T follicular helper cell (primary cell): ENCODE measurements around the gene ANKRD11.
A peak's percentile ranks its signal among the peaks of the same experiment; 100 is the strongest.
"Not testable (repeated sequence)": the region's sequence is repeated elsewhere in the genome, so short reads cannot be mapped to it uniquely, and the experiment has no call there.

Experiments used
- DNase-seq: peaks from one replicate; pipeline ENCODE4 v3.0.0-alpha.2; 2020; ENCODE audit warnings: low read depth

The ANKRD11 gene

DNA sequence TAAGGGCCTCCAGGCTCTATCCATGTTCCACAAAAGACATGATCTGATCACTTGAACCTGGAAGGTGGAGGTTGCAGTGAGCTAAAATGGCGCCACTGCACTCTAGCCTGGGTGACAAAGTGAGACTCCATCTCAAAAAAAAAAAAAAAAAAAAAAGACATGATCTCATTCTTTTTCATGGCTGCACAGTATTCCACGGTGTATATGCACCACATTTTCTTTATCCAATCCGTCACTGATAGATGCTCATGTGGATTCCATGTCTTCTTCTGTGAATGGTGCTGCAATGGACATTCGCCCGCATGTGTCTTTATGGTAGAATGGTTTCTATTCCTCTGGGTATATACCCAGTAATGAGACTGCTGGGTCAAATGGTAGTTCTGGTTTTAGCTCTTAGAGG lies 124.4 kb downstream of the ANKRD11 start:
- DNase-seq = no peak

DNA sequence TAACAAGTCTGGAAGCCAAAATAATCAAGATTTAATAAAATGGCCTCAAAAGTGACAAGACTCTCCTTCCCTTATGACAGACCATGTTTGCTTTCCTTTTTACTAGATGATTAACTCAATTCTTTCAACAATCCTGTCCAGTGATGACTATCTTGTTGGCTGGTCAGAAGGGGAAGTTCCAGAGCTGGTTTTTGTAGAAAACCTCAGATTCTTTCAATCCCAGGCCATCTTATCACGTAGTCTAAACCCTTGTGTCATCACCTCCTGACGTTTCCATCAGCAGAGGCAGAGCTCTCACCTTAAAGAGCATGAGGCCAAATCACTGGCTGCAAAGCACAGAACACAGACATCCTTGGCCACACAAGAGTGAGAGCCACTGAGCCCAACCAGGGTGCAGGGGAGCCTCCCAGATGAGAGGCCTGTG lies 125.3 kb downstream of the ANKRD11 start:
- DNase-seq = no peak

DNA sequence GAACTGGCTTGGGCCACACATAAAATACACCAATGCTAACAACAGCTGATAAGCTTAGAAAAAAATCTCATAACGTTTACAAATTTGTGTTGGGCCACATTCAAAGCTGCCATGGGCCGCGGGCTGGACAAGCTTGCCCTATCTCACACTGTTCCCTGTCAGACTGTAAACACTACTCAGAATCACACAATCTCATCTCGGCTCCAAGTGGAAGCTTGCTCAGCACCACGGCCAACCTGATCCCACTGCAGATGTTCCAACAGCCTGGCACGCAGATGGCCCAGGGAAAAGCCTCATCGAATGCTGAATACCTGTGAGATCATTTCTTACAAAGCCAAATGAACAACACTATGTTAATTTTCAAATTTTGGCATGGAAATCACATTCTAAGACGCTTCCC lies 125.8 kb downstream of the ANKRD11 start:
- no peak for DNase-seq

DNA sequence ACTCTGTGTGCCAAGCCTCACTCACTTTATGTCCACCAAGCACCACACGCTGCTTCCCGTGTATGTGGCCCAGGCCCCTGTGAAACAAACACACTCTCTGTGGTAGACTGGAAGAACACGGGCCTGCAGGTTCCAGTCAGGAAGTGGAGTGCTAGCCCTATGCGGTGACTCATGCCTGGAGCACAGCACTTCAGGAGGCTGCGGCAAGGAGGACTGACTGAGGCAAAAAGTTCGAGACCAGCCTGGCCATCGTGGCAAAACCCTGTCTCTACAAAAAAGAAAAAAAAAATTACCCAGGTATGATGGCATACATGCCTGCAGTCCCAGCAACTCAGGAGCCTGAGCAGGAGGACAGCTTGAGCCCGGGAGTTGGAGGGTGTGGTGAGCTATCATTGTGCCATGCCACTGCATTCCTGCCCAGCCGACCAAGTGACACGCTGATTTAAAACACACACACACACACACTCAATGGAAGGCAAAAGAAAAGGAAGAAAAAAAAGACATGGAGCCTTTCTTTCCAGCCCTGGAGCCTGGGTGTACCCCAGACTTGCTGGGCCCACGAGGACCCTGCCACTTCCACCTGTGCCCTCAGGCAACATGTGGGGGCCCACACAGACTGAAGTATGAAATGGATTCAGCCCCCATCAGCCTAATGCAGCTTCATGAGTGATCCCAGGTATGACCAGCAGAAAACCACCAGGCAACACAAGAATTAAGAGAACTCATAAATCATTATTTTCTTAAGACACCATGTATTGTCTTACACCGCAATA lies 126.6 kb downstream of the ANKRD11 start:
- DNase-seq = peak; percentile 27

DNA sequence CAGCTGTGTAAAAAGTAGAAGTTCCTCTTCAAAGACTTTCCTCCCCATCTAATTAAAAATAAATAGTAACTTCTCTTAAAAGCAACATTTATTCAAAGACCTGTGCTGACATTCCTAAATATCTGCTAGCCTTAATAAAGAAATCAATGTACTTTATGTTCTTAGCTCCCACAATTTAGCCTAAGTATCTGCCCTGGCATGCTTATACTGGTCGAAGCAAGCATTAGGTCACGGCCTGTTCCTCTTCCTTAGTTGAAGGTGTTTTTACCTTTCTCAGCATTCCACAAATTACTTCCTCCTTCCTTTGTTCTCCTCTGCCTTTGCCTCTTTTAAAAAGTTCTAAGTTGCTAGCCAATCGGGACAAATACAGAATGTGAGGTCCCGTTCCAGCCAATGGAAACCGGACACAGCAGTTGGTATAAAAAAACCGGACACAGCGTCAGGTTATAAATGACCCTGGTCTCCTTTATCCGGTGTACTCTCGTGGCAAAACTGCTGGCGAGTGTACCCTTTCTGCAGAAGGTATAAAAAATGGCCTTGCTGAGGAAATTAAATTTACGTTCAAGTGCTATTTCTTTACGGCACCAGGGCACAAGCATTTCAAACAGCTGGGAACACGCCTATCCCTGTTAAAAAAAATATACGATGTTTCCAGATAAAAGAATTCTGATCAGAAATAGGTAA lies 127.7 kb downstream of the ANKRD11 start:
- DNase-seq = not testable (repeated sequence)

DNA sequence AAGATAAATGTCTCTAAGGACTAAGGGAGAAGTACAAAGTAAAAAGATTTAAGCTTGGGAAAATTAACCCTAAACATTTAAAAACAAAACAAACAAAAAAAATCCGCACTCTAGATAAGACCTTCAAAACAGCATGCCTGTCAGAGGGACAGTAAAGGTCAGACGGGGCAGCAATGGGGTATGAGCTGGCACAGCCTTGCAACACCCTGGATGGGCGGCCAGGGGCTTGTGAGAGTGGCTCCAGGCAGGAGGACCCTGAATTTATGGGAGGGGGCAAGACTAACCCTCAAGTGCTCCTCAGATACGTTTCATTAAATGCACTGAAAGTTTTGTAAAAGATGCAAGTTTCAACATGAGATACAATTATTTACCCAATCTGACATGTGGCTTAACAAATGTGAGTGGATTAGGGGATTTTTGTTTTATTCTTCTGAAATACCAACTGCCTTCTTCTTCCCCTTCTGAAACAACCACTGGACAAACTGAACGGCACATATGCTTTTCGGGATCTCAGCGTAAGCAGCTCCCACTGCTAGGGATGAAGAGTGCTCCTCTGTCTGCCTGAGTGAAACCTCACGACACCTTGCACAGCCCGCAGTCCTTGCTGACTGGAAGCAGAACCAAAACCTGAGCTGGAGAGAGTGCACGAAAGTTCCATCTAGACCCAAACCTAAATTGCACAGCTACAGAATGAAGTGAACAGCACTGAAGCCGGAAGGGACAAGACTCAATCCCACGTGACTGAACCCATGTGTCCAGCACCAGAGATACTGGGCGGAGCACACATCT lies 128.4 kb downstream of the ANKRD11 start:
- no peak for DNase-seq

DNA sequence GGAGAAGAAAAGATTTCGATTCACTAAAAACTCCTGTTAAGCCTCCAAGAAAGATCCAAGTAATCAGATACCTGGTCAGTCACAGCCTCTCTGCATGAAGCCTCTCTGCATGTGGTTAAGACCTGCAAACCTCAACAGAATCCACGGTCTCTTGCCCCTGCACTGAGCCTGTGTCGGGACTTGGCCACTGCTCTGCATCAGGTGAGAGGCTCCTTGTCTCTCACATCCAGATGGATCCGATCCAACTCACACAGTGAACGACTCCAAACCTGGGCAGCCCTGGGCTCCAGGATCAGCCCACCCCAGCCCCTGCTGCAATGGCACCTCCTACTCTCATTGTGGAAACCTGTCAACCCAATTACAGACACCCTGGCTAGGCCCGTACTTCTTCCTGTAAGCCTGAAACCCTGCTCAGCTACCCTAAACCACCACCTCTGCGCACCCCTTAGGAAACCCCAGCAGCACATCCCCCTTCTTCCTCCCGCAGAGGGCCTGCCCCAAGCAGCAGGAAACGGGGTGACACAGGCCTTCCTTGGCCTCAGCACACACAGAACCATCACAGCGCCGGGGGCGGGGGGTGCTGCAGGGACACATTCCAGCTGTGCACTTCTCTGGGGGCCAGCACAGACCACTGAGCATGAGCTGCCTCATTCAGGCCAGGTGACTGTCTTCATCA lies 129.5 kb downstream of the ANKRD11 start:
- peak; percentile 62 for DNase-seq

DNA sequence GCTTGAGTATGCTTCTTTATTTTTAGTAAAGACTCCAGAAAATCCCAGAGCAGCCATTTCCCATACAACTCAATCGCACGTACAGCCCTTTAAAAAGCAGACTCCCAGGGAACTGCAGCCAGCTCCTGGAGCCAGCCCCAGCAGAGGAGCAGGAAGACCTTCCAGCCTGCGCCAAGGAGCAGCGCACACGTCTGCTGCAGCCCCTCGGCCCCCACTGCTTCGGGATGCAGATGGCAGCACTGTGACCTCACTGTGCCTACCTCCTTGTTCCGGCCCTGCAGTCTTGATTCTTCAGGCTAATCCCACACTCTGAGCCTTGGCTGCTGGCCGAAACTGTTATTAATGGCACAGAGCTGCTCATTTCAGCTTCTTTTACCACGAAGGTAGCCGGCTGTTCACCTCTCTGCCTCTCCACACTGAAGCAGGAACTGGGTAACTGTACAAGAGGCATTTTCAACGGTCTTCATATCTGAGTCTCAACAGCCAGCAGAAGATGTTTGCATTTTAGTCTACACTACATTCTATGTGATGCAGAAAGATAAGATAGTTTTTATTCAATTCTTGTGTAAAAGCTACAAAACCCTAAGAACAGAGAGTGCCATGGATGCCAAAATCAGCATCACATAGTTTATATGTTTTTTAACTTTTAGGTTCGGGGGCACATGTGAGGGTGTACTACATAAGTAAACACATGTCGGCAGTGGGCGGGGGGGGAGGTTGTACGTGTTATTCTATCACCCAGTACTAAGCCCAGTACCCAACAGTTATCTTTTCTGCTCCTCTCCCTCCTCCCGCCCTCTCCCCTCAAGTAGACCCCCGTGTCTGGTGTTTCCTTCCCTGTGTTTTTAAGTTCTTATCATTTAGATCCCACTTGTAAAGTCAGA lies 130.9 kb downstream of the ANKRD11 start:
- no peak for DNase-seq

DNA sequence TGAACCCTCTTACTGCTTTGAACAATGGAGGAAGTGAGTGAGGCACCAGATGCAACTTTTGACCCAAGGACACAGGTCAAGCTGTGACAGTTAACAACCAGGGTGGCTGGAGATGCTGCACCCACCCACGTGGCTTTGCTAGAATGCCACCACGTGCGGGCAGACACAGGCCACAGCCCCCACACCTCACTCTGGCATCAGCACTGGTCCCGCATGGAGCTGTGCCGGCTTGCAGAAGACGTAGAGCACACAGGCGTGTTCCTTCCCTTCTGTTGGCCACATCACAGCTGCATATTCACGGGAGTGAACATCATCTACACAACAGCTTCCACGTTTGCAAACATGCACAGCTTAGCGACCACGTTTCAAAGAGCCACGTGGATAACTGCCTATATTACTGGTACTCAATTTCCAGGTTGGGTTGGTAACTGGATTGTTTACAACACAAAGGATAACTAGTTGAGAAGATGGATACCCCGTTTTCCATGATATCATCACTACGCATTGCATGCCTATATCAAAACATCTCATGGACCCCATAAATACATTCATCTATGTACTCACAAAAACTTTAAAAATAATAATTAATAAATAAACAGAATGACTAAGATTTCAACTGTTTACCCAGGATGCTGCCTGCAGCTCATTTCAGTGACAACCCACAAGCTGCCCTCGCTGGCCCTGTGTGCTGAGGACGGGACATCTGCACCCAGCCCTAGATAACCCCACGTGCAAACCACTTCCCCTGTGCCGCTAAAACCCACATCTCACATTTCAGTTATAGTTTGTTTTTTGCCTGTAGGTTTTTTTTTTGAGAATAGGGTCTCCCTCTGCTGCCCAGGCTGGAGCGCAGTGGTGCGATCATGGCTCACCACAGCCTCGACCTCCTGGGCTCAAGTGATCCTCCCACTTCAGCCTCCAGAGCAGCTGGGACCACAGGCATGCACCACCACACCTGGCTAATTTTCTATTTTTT lies 132.0 kb downstream of the ANKRD11 start:
- DNase-seq = no peak

DNA sequence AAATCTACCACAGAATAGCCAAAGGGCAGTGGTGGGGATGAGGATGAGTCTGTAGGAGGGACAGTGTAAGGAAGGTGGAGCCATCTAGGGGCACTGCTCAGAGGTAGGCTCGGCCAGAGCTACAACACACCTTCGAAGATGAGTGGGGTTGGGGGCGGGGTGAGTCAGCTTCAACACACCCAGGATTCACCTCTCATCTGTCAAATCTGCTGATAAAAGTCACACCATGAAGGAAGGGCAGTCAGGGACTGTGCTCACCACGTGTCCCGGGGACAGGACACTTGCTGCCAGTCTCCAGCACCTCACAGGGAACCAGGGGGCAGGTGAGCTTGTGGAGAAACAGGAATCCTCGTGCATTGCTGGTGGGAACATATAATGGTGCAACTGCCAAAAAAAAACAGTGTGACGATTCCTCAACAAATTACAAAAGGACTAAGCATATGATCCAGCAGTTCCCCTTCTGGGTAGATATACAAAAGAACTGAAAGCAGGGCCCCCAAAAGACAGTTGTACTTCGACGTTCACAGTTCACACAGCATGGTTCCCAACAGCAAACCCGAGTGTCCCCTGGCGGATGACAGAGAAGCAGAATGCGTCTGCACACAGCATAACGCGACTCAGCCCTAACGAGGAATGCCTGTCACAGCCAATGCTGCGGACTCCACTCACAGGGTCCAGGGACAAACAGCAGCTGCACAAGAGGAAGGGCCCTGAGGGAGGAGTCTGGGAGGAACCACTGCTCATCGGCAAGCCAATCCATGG lies 133.1 kb downstream of the ANKRD11 start:
- no peak for DNase-seq

DNA sequence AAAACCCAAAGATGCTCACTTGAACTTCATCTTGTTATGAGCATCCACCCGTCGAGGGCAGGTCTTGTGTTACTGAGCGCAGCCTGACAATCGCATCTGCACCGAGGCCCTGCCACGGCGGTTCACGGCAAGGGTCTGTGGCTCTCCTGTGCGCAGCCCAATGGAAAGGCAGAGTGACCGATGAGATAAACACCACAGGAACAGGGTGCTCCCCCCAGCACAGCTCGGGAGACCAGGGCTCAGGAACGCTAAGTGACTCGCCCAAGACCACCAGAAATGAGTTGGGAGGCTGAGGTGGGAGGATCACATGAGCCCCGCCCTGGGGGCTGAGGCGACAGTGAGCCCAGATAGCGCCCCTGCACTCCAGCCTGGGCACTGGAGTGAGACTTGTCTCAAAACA lies 134.7 kb downstream of the ANKRD11 start:
- no peak for DNase-seq

DNA sequence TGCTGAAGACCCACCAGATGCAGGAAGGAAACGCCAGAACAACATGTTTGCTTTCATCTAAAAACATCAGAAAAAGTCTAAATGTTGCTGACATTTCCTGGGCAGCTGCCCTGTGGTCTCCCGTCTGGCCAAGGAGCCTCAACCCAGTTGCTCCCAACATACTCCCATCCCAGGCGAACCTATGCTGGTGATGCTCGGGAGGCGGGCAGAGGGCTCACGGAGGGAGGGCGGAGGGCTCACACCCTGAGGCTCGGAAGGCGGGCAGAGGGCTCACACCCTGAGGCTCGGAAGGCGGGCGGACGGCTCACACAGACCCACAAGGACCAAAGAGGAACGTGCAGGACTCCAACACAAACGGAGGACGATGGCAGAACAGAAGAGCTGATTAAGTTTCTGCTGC lies 135.4 kb downstream of the ANKRD11 start:
- no peak for DNase-seq

DNA sequence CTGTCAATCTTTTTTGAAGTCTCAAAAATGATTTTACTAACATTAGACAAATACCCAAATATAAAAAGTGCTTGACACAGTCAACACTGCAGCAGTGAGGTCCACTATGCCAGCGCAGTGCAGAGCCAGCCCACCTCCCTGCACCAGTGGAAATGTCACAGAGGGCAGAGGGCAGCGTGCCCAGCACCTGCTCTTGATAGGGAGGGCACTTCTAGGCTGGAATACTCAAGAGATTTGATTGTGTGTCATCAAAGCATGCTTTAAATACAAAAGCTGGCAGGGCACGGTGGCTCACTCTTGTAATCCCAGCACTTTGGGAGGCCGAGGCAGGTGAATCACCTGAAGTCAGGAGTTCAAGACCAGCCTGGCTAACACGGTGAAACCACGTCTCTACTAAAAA lies 136.0 kb downstream of the ANKRD11 start:
- DNase-seq = no peak

DNA sequence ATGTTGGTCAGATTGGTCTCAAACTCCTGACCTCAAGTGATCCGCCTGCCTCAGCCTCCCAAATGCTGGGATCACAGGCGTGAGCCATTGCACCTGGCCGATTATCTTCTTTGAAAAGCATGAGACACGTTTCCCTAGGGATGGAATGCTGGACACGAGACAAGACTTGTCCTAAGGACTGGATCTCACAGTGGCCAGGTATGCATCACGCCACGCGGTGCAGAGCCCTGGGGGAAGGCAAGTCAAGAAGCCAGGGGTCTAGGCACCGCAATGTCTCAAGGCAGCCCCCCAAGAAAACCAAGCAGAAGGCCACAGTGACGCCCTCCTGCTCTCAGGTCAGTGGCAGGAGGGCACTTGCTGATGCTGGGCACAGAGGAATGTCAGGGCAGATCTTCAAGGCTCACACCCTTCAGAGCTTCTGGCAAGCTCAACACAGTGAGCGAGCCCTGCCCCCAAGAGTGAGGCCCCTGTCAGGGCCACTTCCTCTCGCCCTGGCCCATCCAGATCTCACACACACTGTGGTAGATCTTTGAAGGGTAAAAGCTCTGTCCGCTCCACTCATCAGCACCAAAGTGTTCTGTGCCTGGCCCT lies 138.2 kb downstream of the ANKRD11 start:
- no peak for DNase-seq

DNA sequence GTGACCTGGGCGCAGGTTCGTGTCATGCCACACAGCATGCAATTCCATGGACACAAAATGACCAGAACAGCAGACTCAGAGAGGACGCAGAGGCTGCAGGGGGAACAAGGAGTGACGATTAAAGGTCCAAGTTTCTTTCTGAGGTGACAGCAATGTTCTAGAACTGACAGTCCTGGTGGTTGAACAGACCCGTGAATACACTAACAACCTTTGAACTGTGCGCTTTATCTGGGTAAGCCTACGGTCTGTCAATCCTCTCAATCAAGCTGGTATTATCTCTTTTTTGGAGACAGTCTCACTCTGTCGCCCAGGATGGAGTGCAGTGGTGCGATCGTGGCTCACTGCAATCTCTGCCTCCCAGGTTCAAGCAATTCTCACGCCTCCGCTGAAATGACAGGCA lies 138.7 kb downstream of the ANKRD11 start:
- no peak for DNase-seq

DNA sequence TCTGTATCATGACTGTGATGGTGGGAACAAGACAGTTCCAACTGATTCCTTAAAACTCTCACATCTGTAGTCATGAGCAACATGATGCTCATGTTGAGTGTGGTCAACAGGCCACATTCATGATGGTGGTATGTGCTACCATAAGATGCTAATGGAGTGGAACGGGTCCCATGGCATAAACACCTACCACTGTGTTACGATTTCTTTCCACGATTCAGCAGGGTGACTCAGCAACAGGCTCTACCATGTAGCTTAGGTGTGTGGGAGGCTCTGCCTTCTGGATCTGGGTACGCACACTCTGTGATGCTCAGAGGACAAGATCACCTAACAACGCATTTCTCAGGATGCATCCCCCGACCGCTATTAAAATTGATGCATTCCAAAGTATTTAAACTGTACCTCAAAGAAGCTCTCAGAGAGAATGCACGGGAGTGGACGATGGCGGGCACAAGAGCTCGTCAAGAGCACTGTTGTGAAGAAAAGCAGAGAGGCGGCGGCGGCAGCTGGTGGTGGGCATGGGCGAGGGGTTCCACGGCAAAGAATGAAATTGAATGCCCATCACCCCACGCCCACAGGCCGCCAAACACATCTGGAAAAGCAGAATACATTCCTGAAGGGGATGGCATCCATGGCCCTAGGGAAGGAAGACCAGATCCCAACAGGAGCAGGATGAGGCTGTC lies 139.5 kb downstream of the ANKRD11 start:
- no peak for DNase-seq

DNA sequence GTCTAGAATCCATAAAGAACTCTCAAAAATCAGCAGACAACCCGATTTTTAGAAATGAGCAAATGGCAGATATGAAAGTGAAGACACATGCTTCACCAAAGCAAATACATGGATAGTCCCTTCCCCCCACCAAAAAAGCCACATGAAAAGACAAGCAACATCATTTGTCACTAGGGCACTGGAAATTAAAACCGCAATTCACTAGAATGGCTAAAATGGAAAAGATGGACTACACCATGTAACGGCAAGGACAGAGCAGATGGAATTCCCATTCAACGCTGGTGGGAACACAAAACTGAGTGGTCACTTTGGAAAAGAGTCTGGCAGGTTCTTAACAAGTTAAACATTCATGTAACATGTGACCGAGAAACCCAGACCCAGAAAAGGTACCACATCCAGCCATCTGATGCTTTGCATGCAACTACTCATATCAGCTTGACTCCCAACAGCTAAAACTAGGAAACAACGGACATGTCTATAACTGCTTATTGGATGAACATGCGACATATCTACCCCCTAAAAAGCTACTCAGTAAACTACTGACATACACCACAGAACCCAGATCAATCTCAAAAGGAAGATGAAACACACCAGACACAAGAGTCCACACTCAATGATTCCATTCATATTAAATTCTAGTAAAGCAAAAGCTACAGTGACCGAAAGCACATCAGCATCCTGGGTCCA lies 140.3 kb downstream of the ANKRD11 start:
- no peak for DNase-seq

DNA sequence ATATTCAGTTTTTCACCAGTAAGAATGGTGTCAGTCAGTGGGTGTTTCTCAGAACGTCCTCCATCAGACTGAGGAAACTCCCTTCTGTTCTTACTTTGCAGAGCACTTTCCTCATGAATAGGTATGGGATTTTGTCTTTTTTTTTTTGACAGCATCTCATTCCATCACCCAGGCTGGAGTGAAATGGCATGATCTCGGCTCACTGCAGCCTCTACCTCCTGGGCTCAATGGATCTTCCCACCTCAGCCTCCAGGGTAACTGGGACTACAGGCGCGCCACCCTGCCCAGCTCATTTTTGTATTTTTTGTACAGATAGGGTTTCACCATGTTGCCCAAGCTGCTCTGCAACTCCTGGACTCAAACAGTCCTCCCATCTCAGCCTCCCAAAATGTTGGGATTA lies 142.6 kb downstream of the ANKRD11 start:
- no peak for DNase-seq
